HG03139 (cell line): ENCODE data around the gene FOXG1.

Experiments
- ATAC-seq: cut with Tn5 transposase; IDR thresholded peaks from one replicate; pipeline ENCODE4 v1.9.1; 2021; ENCODE audit not compliant: unreplicated experiment

FOXG1 gene

GRCh38 chr14:28774764-28775735, 8.5 kb downstream of the FOXG1 start:
- ATAC-seq = no peak

GRCh38 chr14:28776482-28777266, 10.1 kb downstream of the FOXG1 start:
- no peak for ATAC-seq

GRCh38 chr14:28777471-28778137, 11.0 kb downstream of the FOXG1 start:
- no peak for ATAC-seq

- no peak for ATAC-seq
Measured at GRCh38 chr14:28778138-28779117, 11.8 kb downstream of the FOXG1 start.

- ATAC-seq = no peak
Measured at GRCh38 chr14:28779456-28779855, 12.9 kb downstream of the FOXG1 start.

GRCh38 chr14:28780843-28781820, 14.5 kb downstream of the FOXG1 start:
- no peak for ATAC-seq

GRCh38 chr14:28782301-28782700, 15.7 kb downstream of the FOXG1 start:
- no peak for ATAC-seq

GRCh38 chr14:28783664-28784063, 17.1 kb downstream of the FOXG1 start:
- ATAC-seq = no peak

GRCh38 chr14:28784096-28785048, 17.8 kb downstream of the FOXG1 start:
- ATAC-seq = no peak

- ATAC-seq = no peak
Measured at GRCh38 chr14:28785096-28785952, 18.7 kb downstream of the FOXG1 start.

- no peak for ATAC-seq
Measured at GRCh38 chr14:28807518-28807917, 40.9 kb downstream of the FOXG1 start.

- no peak for ATAC-seq
Measured at GRCh38 chr14:28813810-28814209, 47.2 kb downstream of the FOXG1 start.
